A549 (cell line): ENCODE results near the gene CCDC30. TPM values are rescaled to one million over a fixed set of nuclear protein-coding genes. Genes with fewer than 3 reads are reported as not detected.
"Not testable (repeated sequence)": the region's sequence is repeated elsewhere in the genome, so short reads cannot be mapped to it uniquely, and the experiment has no call there.

Source experiments
- ATAC-seq, 2 experiments: fragments of 200-7000 bp in 1 of 2; fragments of >200 bp in 1 of 2; cut with Nextera tagmentation in 1 of 2; cut with Tn5 transposase in 1 of 2; 3 replicates each; pipeline versions ENCODE4 v1.8.0 to v1.9.1; 2018 to 2020; ENCODE audit warnings: mild to moderate bottlenecking in 1 of 2, moderate library complexity in 1 of 2
- CTCF ChIA-PET: fragments of 300-600 bp; sonication (Branson Sonifier 250); formaldehyde crosslinking; extraction: SDS; loops from one replicate; lab custom pipeline; 2021; ENCODE audit warnings: antibody characterized with exemption, inconsistent platforms; lab: Yijun Ruan, JAX
- POLR2A ChIA-PET: fragments of 350-600 bp; formaldehyde crosslinking; extraction: SDS; loops from one replicate; lab custom pipeline; 2021; ENCODE audit warnings: antibody characterized with exemption, inconsistent platforms; lab: Yijun Ruan, JAX
- DNase-seq, 2 experiments: peaks; one replicate each; pipeline versions ENCODE4 v3.0.0 to v3.0.0-alpha.2; 2011 to 2016; ENCODE audit warnings: low read depth in 1 of 2, low spot score in 1 of 2
- FAIRE-seq: peaks from 2 replicates; lab custom pipeline; 2011; peaks lifted over from hg19 to GRCh38; lab: Jason Lieb, UNC
- H3K27ac ChIP-seq, 2 experiments: fragments of >200 bp; sonication (Bioruptor Twin); formaldehyde crosslinking; 3 replicates each; pipeline ENCODE4 v1.5.1; 2016 to 2017
- H3K4me1 ChIP-seq: fragments of >200 bp; sonication (Bioruptor Twin); formaldehyde crosslinking; 3 replicates; pipeline ENCODE4 v1.6.1; 2016
- H3K4me2 ChIP-seq: fragments of >200 bp; sonication (Bioruptor Twin); formaldehyde crosslinking; 3 replicates; pipeline ENCODE4 v1.6.1; 2016
- H3K4me3 ChIP-seq: fragments of >200 bp; sonication (Bioruptor Twin); formaldehyde crosslinking; 3 replicates; pipeline ENCODE4 v1.5.1; 2016
- H3K9me3 ChIP-seq: fragments of >200 bp; sonication (Bioruptor Twin); formaldehyde crosslinking; 3 replicates; pipeline ENCODE4 v1.6.1; 2016
- BHLHE40 ChIP-seq: IDR thresholded peaks from 2 replicates; pipeline ENCODE4 v1.6.1; 2012; ENCODE audit warnings: low read depth, low read length, inconsistent platforms
- CBX2 ChIP-seq: fragments of 200-600 bp; sonication (generic); IDR thresholded peaks from 2 replicates; pipeline ENCODE4 v1.6.1; 2016; ENCODE audit warnings: low read depth, mild to moderate bottlenecking, borderline replicate concordance
- CHD2 ChIP-seq: fragments of 150-350 bp; IDR thresholded peaks from 2 replicates; pipeline ENCODE4 v1.6.1; 2014; ENCODE audit warnings: low read length; ENCODE audit not compliant: partially characterized antibody
- CTCF ChIP-seq: fragments of >200 bp; sonication (Bioruptor Twin); formaldehyde crosslinking; IDR thresholded peaks from 3 replicates; pipeline ENCODE4 v1.5.1; 2016
- EHF ChIP-seq: fragments of 250-450 bp; sonication (Bioruptor Pico); IDR thresholded peaks from 2 replicates; pipeline ENCODE4 v1.5.0; 2020; ENCODE audit warnings: mild to moderate bottlenecking
- EP300 ChIP-seq, 2 experiments: fragments of >200 bp; sonication (Bioruptor Twin); formaldehyde crosslinking; IDR thresholded peaks; 2 replicates in 1 of 2; 3 replicates in 1 of 2; pipeline ENCODE4 v1.6.1; 2016 to 2017
- HEYL ChIP-seq: fragments of 250-450 bp; sonication (Bioruptor Pico); IDR thresholded peaks from 2 replicates; pipeline ENCODE4 v1.8.0; 2021; ENCODE audit warnings: mild to moderate bottlenecking, moderate library complexity
- HOXB5 ChIP-seq: fragments of 250-450 bp; sonication (Bioruptor Pico); IDR thresholded peaks from 2 replicates; pipeline ENCODE4 v1.5.0; 2020; ENCODE audit warnings: mild to moderate bottlenecking, moderate library complexity
- JUNB ChIP-seq: fragments of >200 bp; sonication (Bioruptor Twin); formaldehyde crosslinking; IDR thresholded peaks from 2 replicates; pipeline ENCODE4 v1.6.1; 2016
- MYC ChIP-seq: IDR thresholded peaks from 2 replicates; pipeline ENCODE4 v1.6.1; 2012; ENCODE audit warnings: mild to moderate bottlenecking, inconsistent platforms, low read length, improper control_type of control experiment, borderline replicate concordance
- POLR2AphosphoS2 ChIP-seq: conservative IDR thresholded peaks from 2 replicates; pipeline ENCODE4 v1.6.1; 2012; ENCODE audit warnings: low read length, improper control_type of control experiment, inconsistent platforms
- RAD21 ChIP-seq, 2 experiments: fragments of >200 bp in 1 of 2; sonication (Bioruptor Twin) in 1 of 2; formaldehyde crosslinking in 1 of 2; IDR thresholded peaks in 1 of 2; conservative IDR thresholded peaks in 1 of 2; 2 replicates in 1 of 2; 3 replicates in 1 of 2; pipeline ENCODE4 v1.6.1; 2012 to 2018; ENCODE audit warnings: inconsistent platforms in 1 of 2
- RNF2 ChIP-seq: fragments of 200-600 bp; sonication (generic); IDR thresholded peaks from 2 replicates; pipeline ENCODE4 v1.6.1; 2016; ENCODE audit warnings: low read depth, mild to moderate bottlenecking, antibody characterized with exemption, moderate library complexity, borderline replicate concordance
- SMC3 ChIP-seq: fragments of >200 bp; sonication (Bioruptor Twin); formaldehyde crosslinking; IDR thresholded peaks from 3 replicates; pipeline ENCODE4 v1.6.1; 2018; ENCODE audit warnings: inconsistent platforms
- TP53 ChIP-seq: fragments of 250-450 bp; sonication (Bioruptor Pico); IDR thresholded peaks from 2 replicates; pipeline ENCODE4 v1.5.0; 2021; ENCODE audit warnings: mild to moderate bottlenecking, moderate library complexity
- WGBS: methylation state at CpG from one replicate; pipeline ENCODE4 v1.1.6; 2017; ENCODE audit errors: missing lambda C conversion rate; 5-methylcytosine and 5-hydroxymethylcytosine counted together
- polyA plus RNA-seq, 4 experiments: library from polyadenylated mRNA; depleted of rRNA in 3 of 4; stranded (reverse); fragments of >200 nt; fragmentation: RNase III in 1 of 4; extraction: RNeasy Plus Mini Kit Qiagen cat#74134 plus additional on column Dnase treatment in 1 of 4; gene quantifications; 2 replicates in 3 of 4; 3 replicates in 1 of 4; pipeline ENCODE4 v1.2.3, GENCODE V29; 2011 to 2017
- TF ChIP-seq, protein P1 (sequence below): fragments of >200 bp; sonication (Bioruptor Twin); formaldehyde crosslinking; IDR thresholded peaks from 2 replicates; pipeline ENCODE4 v1.6.1; 2016
- TF ChIP-seq, protein P2 (sequence below): IDR thresholded peaks from 2 replicates; pipeline ENCODE4 v1.6.1; 2012; ENCODE audit warnings: low read depth, borderline replicate concordance

CCDC30 gene
- polyA plus RNA-seq, 2 of the 4 experiments (the other 2 are of a cell fraction), result 0.75 to 1.6 TPM

DNA sequence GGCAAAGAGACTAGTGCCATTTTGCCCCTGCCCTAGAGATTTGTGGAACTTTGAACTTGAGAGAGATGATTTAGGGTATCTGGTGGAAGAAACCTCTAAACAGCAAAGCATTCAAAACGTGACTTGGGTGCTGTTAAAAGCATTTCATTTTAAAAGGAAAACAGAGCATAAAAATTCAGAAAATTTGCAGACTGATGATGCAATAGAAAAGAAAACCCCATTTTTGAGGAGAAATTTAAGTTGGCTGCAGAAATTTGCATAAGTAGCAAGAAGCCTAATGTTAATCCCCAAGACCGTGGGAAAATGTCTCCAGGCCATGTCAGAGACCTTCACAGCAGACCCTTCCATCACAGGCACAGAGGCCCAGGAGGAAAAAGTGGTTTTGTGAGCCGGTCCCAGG lies 164.1 kb downstream of the CCDC30 start:
- H3K4me1 ChIP-seq, DNase-seq, H3K9me3 ChIP-seq, CTCF ChIA-PET, H3K27ac ChIP-seq, H3K4me2 ChIP-seq, H3K4me3 ChIP-seq, POLR2A ChIA-PET, ATAC-seq, FAIRE-seq: not testable (repeated sequence)
- 9% methylated on average over 2 of the region's 3 CpGs for WGBS

DNA sequence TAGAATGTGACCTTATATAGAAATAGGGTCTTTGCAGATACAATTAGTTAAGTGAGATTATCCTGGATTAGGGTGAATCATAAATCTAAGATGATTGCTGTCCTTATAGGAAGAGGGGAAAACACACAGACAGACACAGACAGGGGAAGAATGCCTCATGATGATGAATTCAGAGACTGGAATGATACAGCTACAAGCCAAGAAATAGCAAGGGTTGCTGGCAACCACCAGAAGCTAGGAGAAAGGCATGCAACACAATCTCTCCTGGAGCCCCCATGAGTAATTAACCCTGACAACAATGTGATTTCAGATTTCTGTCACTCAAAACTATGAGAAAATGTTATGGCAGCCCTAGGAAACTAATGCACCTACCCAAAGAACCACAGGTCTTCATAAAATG lies 176.0 kb downstream of the CCDC30 start:
- POLR2A ChIA-PET, result interaction anchor here (0.6 kb wide), 1 partner anchor 58 kb away, joined by 3 read pairs; no protein-coding TSS in a partner anchor
- CTCF ChIA-PET, result interaction anchor here (0.7 kb wide), 1 partner anchor 137 kb away, joined by 3 read pairs; no protein-coding TSS in a partner anchor

DNA sequence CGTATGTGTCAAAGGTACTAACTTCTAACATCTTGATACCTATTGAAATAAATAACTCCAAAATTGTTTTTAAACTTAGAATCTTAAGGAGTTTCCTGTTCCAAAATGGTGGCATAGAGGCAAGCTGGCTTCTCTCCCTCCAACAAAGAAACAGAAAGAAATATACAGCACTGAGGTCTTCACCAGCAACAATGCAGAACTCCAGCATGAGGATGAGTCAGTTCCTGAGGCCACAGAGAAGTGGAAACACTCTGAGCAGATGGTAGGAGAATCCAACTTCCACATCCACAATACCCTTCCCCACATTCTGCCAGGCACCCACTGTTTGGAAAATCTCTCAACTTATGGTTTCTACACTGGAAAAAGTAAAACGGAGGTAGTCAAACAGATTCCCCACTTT lies 183.0 kb downstream of the CCDC30 start:
- H3K4me3 ChIP-seq, result no peak overlapping the region
- no peak overlapping the region for H3K4me2 ChIP-seq
- 64% methylated on average over 2 of the region's 2 CpGs for WGBS
- FAIRE-seq, result no peak
- H3K4me1 ChIP-seq, result no peaks in the 10 kb centered on the region
- H3K27ac ChIP-seq, result no peak overlapping the region
- ChIA-PET POLR2A (no interaction called here), CTCF (no interaction called here)
- TF ChIP-seq MYC, result no peak
- TF ChIP-seq HOXB5 (CRISPR knock-in tag), result no peak
- TF ChIP-seq, all 56 proteins: peak for 0
- DNase-seq, result no peak
- no peaks in the 10 kb centered on the region for H3K9me3 ChIP-seq
- ATAC-seq, result no peak

More for the DNA sequence above, 176.0 kb downstream of the CCDC30 start:
- Histone ChIP-seq H3K4me3 (no peak overlapping the region), H3K27ac (no peak overlapping the region), H3K9me3 (no peaks in the 10 kb centered on the region), H3K4me2 (no peak overlapping the region), H3K4me1 (no peaks in the 10 kb centered on the region)
- DNase-seq (no peak), ATAC-seq (no peak), FAIRE-seq (no peak)
- no peak for TF ChIP-seq TP53 (CRISPR knock-in tag)

- Histone ChIP-seq H3K4me1 (peaks cover 8% of the 10 kb centered on the region; the same call in 1 of the 3 replicates), H3K27ac (peak overlapping the region in 1 of 2 experiments; percentile 96; a peak in 4 of 6 replicates), H3K9me3 (no peaks in the 10 kb centered on the region), H3K4me3 (no peak overlapping the region), H3K4me2 (peak overlapping the region; percentile 83)
- TF ChIP-seq CBX2 (no peak), RNF2 (no peak), POLR2AphosphoS2 (no peak), TP53 (CRISPR knock-in tag) (no peak), EHF (CRISPR knock-in tag) (no peak), JUNB (no peak), BHLHE40 (no peak), MYC (no peak), RAD21 (conservative IDR thresholded peaks at IDR 0.05 in 1 of 2, IDR thresholded peaks at IDR 0.05 in 1 of 2) (no peak), SMC3 (no peak), EP300 (IDR thresholded peaks at IDR 0.05) (no peak), CHD2 (no peak), HEYL (CRISPR knock-in tag) (no peak), CTCF (no peak)
- TF ChIP-seq, protein P1, sequence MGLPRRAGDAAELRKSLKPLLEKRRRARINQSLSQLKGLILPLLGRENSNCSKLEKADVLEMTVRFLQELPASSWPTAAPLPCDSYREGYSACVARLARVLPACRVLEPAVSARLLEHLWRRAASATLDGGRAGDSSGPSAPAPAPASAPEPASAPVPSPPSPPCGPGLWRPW, result no peak
- TF ChIP-seq, protein P2, sequence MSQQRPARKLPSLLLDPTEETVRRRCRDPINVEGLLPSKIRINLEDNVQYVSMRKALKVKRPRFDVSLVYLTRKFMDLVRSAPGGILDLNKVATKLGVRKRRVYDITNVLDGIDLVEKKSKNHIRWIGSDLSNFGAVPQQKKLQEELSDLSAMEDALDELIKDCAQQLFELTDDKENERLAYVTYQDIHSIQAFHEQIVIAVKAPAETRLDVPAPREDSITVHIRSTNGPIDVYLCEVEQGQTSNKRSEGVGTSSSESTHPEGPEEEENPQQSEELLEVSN, result no peak
- POLR2A ChIA-PET, result interaction anchor here (1.1 to 1.4 kb wide), 2 partner anchors 9 to 109 kb away, joined by 3 to 5 read pairs; partner anchors contain the start of genes C1orf50 and P3H1
- DNase-seq (no peak), ATAC-seq (no peak), FAIRE-seq (no peak)
- 94% methylated on average over 5 of the region's 5 CpGs for WGBS
- CTCF ChIA-PET, result no interaction called here
These were observed 194.1 kb downstream of the CCDC30 start for GRCh38 chr1:42657201-42657600.
